Stimulated activated CD4-positive, alpha-beta T cell treated with anti-CD3 and anti-CD28 coated beads, Interleukin-15, amount 100 ng/mL, for 1 hour (primary cell): Measurements from ENCODE around the gene INCA1.
"Not testable (repeated sequence)": the region's sequence is repeated elsewhere in the genome, so short reads cannot be mapped to it uniquely, and the experiment has no call there.

Source experiments
- DNase-seq, 2 donors: peaks; one replicate each; pipeline ENCODE4 v3.0.0-alpha.2; 2020; ENCODE audit warnings: low read depth in 1 of 2, low spot score in 1 of 2

The INCA1 gene

DNA sequence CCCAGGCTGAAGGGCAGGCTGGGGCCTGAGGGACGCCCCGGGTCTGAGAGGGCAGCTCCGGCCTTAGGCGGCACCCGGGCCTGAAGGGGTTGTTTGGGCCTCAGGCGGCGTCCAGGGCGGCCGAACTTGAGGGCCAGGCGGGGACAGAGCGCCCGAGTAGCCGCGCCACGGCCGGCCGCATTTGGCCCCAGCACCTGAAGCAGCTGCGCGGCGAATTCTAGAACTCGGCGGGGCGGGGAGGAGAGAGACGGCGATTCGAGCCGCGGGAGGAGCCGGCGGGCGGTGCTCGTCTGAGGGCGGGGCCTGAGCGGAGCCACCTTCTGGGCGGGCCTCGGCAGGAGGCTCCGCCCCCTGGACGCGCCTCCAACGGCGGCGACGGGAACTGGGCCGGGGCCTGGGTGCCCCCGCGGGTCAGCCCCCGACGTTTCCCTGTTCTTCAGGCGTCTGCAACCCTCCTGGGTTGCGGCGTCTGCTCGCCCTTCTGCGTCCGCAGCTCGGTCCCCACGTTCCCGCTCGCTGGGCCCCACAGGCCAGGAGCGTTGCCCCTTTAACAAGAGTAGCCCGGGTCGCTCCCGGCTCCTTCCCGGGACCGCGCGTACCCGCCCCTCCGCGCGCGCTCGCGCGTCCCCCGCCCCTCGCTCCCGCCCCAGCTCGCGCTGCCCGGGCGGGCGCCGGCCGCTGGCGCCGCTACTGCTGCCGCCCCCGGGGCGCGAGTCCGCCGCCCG, at the start of gene INCA1, which contains the start of gene KIF1C:
Gene INCA1 (minus strand): TSS at position 221 of the 725 bp plus-strand sequence. CDS start 3,085 bp downstream, outside the sequence.
Gene KIF1C (plus strand): TSS at position 649 of the 725 bp plus-strand sequence. CDS start 2,297 bp downstream, outside the sequence.
- DNase-seq: peak; percentile 84

GRCh38 chr17:5045496-5045895, 48.2 kb upstream of the INCA1 start:
- DNase-seq: no peak

DNA sequence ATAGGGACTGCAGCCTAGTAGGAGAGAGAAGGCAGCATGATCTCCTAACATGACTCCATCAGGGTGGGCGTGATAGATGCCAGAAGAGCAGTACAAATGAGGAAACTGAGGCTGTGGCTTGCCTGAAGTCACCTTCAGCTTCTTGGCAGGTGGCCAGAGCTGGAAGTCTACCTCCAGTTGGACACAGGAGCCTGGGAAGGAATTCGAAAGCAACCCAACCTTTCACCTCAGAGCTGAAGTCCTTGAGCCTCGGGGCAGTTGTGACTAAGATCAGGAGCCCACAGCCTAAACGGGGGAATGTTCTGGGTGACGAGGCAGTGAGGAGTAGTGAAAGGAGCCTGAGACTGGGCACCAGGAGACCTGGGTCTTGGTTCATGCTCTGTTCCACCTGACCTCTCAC, 47.3 kb upstream of the INCA1 start:
- no peak for DNase-seq

GRCh38 chr17:5043524-5043923, 46.2 kb upstream of the INCA1 start:
- DNase-seq: no peak

DNA sequence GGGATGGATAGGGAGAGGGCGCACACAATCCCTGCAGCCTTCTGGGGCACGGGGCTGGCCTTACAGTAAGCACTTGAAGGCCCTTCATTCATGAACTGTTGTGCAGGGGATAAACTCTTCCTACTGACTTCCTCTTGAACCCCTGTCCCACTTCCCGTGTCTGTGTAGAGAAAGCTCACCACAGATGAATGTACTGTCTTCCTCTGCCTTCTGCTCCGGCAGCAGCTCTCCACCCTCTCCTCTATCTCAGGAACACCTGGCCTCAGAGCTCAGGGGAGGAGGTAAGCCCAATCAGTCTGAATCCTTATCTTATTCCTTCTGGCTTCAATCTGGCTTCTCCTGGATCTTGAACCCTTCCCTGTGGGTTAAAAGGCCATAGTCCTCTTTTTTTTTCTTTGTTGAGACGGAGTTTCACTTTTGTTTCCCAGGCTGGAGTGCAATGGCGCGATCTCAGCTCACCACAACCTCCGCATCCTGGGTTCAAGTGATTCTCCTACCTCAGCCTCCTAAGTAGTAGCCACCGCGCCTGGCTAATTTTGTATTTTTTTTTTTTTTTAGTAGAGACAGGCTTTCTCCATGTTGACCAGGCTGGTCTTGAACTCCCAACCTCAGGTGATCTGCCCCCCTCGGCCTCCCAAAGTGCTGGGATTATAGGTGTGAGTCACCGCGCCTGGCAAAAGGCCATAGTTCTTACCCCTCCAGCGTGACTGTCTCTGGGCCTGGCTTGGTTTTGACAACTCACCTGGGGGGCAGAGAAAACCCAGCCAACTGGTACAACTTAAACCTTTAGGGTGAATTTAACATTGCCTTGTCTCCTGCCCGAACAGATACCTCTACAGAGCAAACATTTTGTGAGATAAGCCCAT, 45.1 kb upstream of the INCA1 start:
- no peak for DNase-seq

DNA sequence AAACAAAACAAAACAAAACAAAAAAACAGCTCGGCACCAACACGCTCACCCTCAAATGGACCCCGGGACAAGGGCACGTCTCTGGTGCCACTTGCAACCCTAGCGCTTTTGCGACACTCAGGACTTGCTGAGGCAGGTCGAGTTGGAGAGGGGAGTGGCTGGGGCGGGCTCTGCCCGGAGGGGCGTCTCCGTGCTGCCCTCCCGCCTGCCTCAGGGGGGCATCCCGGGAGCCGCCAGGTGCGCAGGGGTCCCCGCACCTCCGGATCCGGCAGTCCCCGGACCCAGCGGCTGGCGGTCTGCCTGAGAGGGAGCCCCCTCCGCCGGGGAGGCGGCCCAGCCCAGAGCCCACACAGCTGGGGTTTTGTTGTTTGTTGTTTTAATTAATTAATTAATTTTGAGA, 38.0 kb upstream of the INCA1 start, which contains the start of gene SLC52A1:
Gene SLC52A1 (minus strand): TSS at position 112 of the 400 bp plus-strand sequence. CDS start 820 bp downstream, outside the sequence.
- DNase-seq: no peak

DNA sequence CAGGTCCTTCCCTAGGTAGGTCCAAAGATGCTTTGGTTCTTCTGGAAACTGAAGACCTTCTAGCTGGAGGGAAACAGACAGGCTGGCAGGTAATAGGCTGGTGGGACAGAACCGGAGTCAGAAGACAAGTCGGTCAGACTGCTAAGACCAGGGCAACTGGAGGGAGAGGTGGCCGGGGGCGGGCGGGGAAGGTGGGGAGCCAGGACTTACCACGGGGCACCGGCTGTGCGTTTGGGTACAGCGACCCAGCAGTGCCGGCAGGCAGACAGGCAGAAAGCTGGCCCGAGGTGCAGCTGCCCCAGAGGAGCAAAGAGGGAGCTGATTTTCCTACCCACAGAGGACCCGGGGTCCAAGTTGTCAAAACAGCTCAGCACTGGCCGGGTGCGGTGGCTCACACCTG, 37.3 kb upstream of the INCA1 start:
- no peak for DNase-seq

DNA sequence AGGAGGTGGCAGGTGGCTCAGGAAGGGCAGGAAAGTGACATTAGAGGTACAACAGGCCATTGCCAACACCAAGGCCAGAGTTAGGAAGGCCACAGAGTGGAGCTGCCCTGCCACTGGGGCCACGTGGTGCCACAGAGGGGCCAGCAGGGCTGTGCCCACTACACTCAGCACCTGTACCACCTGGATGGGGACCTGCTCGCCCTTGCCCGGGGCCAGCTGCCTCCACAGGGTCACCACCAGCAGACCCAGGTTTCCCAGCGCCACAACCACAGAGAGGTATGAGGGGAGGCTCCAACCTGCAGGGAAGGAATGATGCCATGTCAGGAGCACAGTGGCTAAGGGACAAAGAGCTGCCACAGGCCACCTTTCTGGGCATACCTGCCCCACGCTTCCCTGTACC, 36.7 kb upstream of the INCA1 start:
- no peak for DNase-seq

GRCh38 chr17:5033352-5034015, 36.2 kb upstream of the INCA1 start:
- DNase-seq: no peak

DNA sequence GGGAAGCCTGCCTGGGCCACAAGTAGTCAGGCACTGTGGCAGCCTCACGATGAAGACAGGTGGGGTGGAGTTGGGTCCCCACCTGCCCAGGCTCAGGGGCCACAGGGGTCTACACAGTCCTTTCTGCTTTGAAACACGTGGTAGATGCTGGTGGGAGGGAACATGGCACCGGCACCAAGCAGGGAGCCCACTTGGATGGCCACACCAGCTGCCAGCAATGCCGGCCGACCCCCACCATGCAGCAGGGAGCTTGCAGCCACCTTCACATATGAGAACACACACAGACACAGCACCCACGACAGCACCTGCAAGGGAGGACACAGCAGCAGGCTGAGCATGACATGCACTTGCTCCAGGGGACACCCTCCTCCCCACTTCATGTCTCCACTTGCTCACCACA, 35.5 kb upstream of the INCA1 start:
- no peak for DNase-seq

GRCh38 chr17:5031365-5032082, 34.2 kb upstream of the INCA1 start:
- DNase-seq: peak; percentile 64 to 79

- not testable (repeated sequence) for DNase-seq
These were observed 32.8 kb upstream of the INCA1 start for GRCh38 chr17:5030168-5030567.

DNA sequence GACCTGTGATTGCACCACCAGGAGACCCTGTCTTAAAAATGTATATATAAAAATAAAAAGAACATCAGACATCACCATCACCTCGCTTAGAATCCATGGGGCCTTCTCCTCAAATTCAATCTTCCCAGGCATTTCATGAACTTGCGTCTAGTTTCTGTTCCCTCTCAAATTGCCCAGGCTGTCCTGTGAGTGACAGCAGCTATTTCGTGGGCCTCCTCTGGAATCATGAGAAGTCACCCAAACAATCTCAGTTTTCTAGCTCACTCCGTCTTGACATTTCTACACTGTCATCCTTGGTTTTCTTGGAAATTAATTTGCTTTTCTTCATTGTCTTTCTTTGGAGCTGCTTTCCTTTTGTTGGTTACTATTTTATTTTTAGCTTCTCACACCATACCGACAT, 30.6 kb upstream of the INCA1 start:
- no peak for DNase-seq

- DNase-seq: no peak
These were observed 30.0 kb upstream of the INCA1 start for GRCh38 chr17:5027299-5027698.

DNA sequence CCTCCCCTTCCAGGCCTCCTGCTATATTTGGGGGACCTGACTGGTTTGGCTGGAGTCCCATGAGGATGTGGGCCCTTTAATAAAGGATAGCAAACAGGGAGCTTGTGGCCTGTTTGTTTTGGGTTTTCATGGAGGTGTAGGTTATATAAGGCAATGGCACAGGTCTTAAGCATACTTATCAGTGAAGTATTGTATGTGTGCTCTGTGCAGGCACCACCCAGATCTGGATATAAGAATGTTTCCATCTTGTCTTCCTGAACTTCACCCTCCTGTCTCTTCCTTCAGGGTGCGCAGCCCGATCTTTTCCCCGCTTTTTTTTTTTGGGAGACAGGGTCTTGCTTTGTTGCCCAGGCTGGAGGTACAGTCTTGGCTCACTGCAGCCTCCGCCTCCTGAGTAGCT, 27.3 kb upstream of the INCA1 start:
- DNase-seq: no peak

- no peak for DNase-seq
These were observed 26.3 kb upstream of the INCA1 start for GRCh38 chr17:5023588-5024147.

DNA sequence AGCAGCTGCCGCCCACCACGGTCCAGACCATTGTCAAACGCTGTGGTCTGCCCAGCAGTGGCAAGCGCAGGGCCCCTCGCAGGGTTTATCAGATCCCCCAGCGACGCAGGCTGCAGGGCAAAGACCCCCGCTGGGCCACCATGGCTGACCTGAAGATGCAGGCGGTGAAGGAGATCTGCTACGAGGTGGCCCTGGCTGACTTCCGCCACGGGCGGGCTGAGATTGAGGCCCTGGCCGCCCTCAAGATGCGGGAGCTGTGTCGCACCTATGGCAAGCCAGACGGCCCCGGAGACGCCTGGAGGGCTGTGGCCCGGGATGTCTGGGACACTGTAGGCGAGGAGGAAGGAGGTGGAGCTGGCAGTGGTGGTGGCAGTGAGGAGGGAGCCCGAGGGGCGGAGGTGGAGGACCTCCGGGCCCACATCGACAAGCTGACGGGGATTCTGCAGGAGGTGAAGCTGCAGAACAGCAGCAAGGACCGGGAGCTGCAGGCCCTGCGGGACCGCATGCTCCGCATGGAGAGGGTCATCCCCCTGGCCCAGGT, 24.9 kb upstream of the INCA1 start:
- DNase-seq: no peak

DNA sequence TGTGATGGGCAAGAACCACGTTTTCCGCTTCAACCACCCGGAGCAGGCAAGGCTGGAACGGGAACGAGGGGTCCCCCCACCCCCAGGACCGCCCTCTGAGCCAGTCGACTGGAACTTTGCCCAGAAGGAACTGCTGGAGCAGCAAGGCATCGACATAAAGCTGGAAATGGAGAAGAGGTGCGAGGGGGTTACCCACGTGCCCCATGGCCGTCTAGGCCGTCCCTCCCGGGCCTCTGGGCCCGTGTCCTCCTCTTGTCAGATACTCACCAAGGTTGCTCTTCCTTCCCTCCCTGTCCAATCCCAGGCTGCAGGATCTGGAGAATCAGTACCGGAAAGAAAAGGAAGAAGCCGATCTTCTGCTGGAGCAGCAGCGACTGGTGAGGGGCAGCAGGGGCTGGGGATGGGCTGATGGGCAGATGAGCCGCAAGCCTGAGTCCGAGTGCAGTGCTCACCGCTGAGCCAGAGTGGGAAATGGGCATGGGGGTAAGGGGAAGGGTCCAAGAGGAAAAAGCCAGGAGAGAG, 23.2 kb upstream of the INCA1 start:
- no peak for DNase-seq

GRCh38 chr17:5019475-5019956, 22.2 kb upstream of the INCA1 start:
- peak in 1 of 2 donors; percentile 25 for DNase-seq

DNA sequence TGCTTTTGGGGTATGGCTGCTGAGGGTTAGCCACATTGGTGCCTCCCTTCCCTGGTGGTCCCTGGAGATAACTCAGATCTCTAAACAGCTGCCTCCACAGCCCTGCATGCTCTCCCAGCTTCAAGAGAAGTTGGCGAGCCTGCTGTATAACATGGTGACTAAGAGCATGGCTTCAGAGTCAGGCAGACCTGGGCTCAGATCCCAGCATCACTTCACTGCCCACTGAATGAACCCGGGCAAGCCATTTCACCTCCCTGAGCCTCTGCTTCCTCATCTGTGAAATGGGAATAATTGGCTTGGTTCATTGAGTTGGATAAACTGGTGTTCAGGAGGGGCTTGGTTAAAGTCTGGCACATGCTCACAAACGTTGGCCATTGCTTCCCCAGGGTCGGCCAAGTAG, 17.0 kb upstream of the INCA1 start:
- no peak for DNase-seq
